Suppressor macrophage (primary cell): ENCODE data around the gene ISM2.
A peak's percentile ranks its signal among the peaks of the same experiment; 100 is the strongest.
"Not testable (repeated sequence)": the region's sequence is repeated elsewhere in the genome, so short reads cannot be mapped to it uniquely, and the experiment has no call there.

Experiments
- DNase-seq, 4 experiments: peaks; one replicate each; pipeline ENCODE4 v3.0.0-alpha.2; 2020 to 2022
- total RNA-seq, 17 experiments: gene quantifications; one replicate each; lab custom pipeline; 2026; ENCODE audit warnings: mixed read lengths in 6 of 17, inconsistent platforms in 3 of 17; lab: John Stamatoyannopoulos, UW

Gene ISM2
- 0 to 2.4 (median 0) reads per million in 17 experiments for total RNA-seq

DNA sequence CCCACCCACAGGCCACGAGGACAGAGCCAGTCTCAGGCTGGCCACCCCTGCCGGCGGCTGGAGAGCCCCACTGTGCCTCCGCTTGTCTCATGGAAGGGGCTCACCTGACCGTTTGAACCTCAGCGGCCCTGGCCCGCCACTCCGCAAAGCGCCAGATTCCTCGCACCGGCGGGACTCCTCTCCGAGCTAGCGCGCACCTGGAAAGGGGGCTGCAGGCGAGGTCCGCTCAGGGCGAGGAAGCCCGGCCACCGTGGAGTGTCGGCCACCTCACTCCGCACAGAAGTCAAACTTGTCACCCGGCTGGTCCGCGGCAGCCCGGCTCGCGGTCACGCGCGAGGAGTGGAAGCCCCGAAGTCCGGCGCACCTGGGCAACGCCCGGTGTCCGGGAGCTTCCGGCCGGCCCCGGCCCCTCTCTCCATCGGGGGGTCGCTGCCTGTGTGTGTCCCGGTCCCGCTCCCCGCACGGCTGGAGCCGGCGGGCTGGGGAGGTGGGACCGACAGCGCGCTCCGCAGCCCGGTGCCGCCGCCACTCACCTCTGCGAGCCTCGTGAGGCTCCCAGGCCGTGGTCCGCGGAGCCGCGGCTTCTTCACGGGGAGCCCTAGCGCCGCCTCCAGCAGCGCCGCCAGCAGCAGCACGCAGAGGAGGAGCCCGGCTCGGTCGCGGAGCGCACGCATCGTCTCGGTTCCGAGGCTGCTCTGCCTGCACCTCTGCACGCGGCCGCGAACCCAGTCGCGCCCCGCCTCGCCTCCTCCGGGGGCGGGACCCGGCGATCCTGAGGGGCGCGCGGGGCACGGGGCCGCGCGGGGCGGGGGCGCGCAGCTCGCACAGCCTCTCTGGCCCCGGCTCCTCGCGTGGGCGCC, at the start of gene ISM2:
Gene ISM2 (minus strand): TSS at position 697 of the 860 bp plus-strand sequence. CDS start 23 bp downstream, at position 674.
- peak; percentile 15 to 65 (median 49) for DNase-seq

DNA sequence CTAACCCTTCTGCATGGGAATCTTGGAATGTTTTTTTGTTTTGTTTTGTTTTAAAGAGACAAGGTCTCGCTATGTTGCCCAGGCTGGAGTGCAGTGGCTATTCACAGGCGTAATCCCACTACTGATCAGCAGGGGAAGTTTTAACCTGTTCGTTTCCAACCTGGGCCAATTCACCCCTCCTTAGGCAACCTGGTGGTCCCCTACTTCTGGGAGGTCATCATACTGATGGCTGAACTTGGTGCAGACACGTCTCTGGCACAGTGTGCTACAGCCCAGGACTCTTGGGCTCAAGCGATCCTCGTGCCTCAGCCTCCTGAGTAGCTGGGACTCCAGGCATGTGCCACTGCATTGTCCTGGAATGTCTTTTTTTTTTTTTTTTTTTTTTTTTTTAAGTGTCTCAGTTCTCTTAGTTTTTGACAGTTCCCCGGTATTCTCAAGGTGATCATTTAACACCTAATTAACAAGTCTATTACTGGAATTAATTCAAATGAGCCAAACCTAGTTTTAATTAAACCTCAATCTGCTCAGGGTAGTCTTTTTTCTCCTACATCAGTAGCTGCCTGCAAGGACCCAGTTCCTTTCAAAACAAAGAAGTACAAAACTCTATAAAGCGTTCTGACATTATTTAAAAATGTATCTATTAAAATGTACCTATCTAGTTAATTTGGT, 49.0 kb upstream of the ISM2 start:
- DNase-seq: no peak

DNA sequence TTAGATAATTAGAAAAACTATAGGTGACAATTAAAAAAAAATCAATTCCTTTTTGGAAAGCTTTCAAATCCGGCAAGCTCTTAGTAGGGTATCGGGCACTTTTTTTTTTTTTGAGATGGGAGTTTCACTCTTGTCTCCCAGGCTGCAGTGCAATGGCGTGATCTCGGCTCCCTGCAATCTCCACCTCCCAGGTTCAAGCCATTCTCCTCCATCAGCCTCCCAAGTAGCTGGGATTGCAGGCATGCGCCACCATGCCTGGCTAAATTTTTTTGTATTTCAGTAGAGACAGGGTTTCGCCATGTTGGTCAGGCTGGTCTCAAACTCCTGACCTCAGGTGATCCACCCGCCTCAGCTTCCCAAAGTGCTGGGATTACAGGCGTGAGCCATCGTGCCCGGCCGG, 46.6 kb upstream of the ISM2 start:
- DNase-seq: not testable (repeated sequence)

GRCh38 chr14:77544571-77544970, 46.0 kb upstream of the ISM2 start:
- no peak for DNase-seq

DNA sequence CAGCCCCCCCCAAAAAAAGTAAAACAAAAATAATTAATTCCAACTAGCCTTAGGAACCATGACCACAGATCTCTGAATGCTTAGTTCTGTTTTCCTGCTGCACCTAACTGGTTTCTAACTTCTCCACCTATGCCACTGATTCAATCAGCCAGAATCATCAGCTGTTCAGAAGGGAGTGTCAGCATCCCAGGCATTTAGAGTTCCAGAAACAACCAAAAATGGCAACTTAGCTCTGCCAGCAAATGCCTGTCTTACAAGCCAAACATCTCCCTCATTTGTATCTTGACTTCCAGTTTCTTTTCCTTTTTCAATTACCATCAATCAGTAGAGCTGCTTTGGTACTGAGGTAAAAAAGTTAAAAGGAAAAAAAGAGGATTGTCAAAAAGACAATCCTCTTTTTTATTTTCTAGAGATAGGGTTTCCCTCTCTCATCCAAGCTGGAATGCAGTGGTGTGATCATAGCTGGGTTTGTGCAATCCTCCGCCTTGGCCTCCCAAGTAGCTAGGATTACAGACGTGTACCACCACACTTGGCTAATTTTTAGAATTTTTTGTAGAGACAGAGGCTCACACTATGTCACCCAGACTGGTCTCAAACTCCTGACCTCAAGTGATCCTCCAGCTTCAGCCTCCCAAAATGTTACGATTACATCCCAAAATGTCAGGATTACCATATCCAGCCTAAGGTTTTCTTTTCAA, 45.2 kb upstream of the ISM2 start:
- DNase-seq: no peak

- no peak for DNase-seq
These were observed 44.6 kb upstream of the ISM2 start for GRCh38 chr14:77543240-77543551.

DNA sequence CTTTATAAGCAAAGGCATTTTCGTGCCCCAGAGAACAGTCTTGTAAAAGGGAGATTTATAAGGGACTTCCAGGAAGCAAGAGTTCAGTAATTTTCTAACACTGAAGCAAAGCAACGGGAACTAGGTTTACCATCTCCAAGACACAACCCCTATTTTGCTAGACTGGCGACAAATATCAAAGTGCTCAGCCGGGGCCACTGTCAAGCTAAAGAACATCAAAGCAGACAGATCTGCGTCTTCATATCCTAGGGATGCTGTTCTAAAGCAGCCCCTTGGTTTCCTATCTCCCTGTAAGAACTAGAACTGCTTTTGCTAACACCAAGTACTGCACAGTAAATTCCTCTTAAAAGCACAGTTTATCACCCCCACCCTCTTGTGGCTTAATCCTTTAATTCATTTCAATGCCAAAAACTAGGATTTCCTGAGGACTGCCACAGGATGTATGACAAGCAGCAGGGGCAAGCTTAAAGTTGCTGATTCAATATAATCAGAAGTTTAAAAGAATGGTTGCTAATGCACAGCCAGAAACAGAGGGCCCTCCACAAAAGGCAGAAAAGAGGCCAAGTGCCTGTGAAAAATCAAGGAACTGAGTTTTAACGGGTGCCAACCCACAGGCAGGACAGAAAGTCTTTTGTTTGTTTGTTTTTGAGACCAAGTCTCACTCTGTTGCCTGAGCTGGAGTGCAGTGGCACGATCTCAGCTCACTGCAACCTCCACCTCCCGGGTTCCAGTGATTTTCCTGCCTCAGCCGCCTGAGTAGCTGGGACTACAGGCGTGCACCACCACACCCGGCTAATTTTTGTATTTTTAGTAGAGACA, 44.0 kb upstream of the ISM2 start:
- peak; percentile 5 to 48 (median 20) for DNase-seq

DNA sequence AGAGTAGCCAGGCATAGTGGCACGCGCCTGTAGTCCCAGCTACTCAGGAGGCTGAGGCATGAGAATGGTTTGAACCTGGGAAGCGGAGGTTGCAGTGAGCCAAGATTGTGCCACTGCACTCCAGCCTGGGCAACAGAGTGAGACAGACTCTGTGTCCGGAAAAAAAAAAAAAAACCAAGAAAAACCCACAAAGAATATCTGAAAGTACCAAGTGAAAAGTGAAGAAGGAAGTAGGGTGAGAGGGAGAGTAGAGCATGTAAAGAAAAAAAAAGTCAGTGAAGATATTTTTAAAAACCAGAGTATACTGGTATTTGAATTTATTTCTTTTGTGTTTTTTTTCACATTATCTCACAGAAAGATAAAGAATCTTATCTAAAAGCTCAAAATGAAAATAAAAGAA, 43.3 kb upstream of the ISM2 start:
- DNase-seq: peak in 1 of 4 experiments; percentile 21

GRCh38 chr14:77536951-77537350, 38.3 kb upstream of the ISM2 start:
- not testable (repeated sequence) for DNase-seq

DNA sequence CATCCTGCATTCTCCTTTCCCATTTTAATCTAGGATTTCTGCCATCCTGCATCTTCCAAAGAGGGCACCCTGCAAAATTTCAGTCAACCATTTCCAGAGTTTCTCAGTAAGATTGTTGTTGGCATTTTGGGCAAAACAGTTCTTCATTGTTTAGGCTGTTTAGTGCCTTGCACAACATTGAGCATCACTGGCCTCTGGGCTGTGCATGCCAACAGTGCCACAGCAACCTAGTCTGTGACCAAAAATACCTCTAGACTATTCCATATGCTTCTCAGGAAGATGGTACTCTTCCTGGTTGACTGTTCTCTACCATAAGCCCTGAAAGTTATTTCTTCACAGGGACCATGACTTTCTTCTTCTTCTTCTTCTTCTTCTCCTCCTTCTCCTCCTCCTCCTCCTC, 32.5 kb upstream of the ISM2 start:
- DNase-seq: no peak

GRCh38 chr14:77529963-77530362, 31.3 kb upstream of the ISM2 start:
- no peak for DNase-seq

GRCh38 chr14:77529213-77529612, 30.6 kb upstream of the ISM2 start:
- peak in 1 of 4 experiments; percentile 10 for DNase-seq

- not testable (repeated sequence) for DNase-seq
These were observed 30.1 kb upstream of the ISM2 start for GRCh38 chr14:77528701-77529100.

- DNase-seq: no peak
These were observed 27.6 kb upstream of the ISM2 start for GRCh38 chr14:77526266-77526665.

- DNase-seq: no peak
These were observed 25.9 kb upstream of the ISM2 start for GRCh38 chr14:77524536-77524935.

DNA sequence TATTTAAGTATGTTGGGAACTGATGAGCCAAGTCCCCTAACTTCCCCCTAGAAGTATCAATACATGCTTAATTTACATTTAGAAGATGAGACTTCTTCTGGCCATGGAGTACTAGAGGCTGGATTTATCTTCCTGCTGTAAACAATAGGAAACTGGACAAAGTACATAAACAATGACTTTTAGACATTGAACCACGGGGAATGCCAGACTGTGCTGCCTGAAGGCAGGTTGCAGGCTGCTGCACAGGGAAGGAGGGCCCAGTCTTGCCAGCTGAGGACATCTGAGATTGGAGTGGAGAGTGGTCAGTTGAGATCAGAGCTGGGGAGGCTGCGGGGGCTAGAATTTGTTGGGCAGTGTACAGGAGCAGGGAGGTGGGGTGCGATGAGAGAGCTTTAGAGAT, 24.5 kb upstream of the ISM2 start:
- no peak for DNase-seq

GRCh38 chr14:77520555-77520954, 21.9 kb upstream of the ISM2 start:
- no peak for DNase-seq

DNA sequence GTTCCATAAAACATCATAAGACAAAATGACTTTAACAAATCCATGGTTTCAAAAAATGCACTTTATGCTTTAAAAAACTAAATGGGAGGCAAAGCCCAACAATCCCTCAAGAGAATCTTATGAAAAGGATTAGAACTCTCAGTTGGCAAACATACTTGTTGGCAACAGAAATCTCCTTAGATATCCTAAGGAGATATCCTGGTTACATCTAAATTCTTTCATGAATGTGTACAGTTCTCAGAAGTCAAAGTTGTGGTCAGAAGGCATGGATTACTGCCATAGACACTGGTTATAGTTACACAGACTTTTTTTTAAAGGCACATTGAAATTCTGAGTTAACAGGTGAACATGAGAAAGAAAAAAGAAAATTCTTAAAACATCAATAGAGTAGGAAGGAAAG, 17.5 kb upstream of the ISM2 start:
- no peak for DNase-seq

- no peak for DNase-seq
These were observed 13.0 kb upstream of the ISM2 start for GRCh38 chr14:77511486-77512162.

- DNase-seq: no peak
These were observed 10.8 kb upstream of the ISM2 start for GRCh38 chr14:77509366-77509765.

DNA sequence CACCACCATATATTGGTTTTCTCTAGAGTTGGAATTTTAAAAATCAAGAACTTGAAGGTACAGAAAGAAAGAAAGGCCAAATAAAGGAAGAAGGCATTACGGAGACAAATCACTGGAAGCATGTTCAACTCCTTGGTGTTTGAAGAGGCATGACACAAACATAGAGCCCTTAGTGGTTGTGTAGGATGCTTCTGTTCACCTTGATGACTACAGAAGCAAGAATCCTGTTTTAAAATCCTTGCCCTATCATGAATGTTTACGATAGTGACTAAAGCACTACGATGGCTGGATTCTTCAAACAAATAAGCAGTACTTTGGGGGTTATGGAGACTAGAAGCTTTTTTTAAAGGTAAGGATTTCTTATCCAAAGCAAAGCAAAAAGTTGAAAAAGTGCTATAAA, 10.3 kb upstream of the ISM2 start:
- DNase-seq: no peak

DNA sequence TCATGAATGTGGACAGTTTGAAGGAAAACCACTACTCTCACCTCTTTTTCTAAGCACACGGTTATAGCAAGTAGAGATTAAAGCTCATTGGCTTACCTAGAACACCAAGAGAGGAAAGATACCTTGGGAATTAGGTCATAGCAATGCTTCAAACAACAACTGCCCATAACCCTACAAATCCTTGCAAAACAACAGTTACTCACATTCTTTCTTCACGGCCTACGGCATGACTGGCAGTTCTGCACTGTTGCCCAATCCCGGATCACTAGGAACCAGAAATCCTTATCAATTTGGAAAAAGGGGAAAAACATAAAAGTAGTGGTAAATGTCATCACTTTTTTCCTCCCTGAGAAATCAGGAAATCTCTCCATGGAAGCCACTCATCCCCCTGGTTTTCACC, 9.6 kb upstream of the ISM2 start:
- DNase-seq: no peak
